Neuronal stem cell (in vitro differentiated cells): ENCODE measurements around the gene LYPLAL1.

Experiments used
- DNase-seq: peaks from one replicate; pipeline ENCODE4 v3.0.0-alpha.2; 2013; ENCODE audit warnings: low spot score
- H2AFZ ChIP-seq: one replicate; pipeline ENCODE4 v1.6.1; 2013; ENCODE audit warnings: mild to moderate bottlenecking, low read length, inconsistent platforms
- H2AK5ac ChIP-seq: 2 replicates; pipeline ENCODE4 v1.6.1; 2013; ENCODE audit warnings: low read depth, mild to moderate bottlenecking, inconsistent platforms, low read length, moderate library complexity, mixed read lengths
- H2BK120ac ChIP-seq: 2 replicates; pipeline ENCODE4 v1.6.1; 2013; ENCODE audit warnings: low read depth, mild to moderate bottlenecking, inconsistent platforms, low read length, moderate library complexity, mixed read lengths
- H2BK12ac ChIP-seq: one replicate; pipeline ENCODE4 v1.6.1; 2013; ENCODE audit warnings: low read length, inconsistent platforms
- H2BK15ac ChIP-seq: 2 replicates; pipeline ENCODE4 v1.6.1; 2013; ENCODE audit warnings: mild to moderate bottlenecking, low read length, inconsistent platforms, mixed read lengths
- H2BK5ac ChIP-seq: one replicate; pipeline ENCODE4 v1.6.1; 2013; ENCODE audit warnings: inconsistent platforms, mild to moderate bottlenecking, low read length, moderate library complexity
- H3K14ac ChIP-seq: one replicate; pipeline ENCODE4 v1.6.1; 2013; ENCODE audit warnings: low read length, inconsistent platforms
- H3K18ac ChIP-seq: 2 replicates; pipeline ENCODE4 v1.6.1; 2013; ENCODE audit warnings: low read length, inconsistent platforms
- H3K23ac ChIP-seq: 2 replicates; pipeline ENCODE4 v1.6.1; 2013; ENCODE audit warnings: low read depth, mild to moderate bottlenecking, mixed read lengths, low read length, inconsistent platforms; ENCODE audit not compliant: poor library complexity
- H3K27ac ChIP-seq: replicated peaks from 3 replicates; pipeline ENCODE4 v1.5.1; 2013; ENCODE audit warnings: low read length, inconsistent platforms
- H3K27me3 ChIP-seq, 3 experiments: 2 replicates each; pipeline ENCODE4 v1.6.1; 2013; ENCODE audit warnings: low read length in 3 of 3, mild to moderate bottlenecking in 2 of 3, inconsistent platforms in 1 of 3, low read depth in 1 of 3, mixed read lengths in 1 of 3, moderate library complexity in 1 of 3; ENCODE audit not compliant: control insufficient read depth in 3 of 3, insufficient read depth in 3 of 3
- H3K36me3 ChIP-seq, 2 donors: replicated peaks in 1 of 2; 2 replicates each; pipeline ENCODE4 v1.6.1; 2013; ENCODE audit warnings: low read length in 2 of 2; ENCODE audit not compliant: control insufficient read depth in 2 of 2, insufficient read depth in 2 of 2
- H3K4ac ChIP-seq: 2 replicates; pipeline ENCODE4 v1.6.1; 2013; ENCODE audit warnings: inconsistent platforms, mild to moderate bottlenecking, low read length, moderate library complexity
- H3K4me1 ChIP-seq, 2 donors: 1 replicate in 1 of 2; 2 replicates in 1 of 2; pipeline ENCODE4 v1.6.1; 2013; ENCODE audit warnings: low read length in 2 of 2, low read depth in 1 of 2; ENCODE audit not compliant: control insufficient read depth in 2 of 2, insufficient read depth in 1 of 2
- H3K4me2 ChIP-seq: one replicate; pipeline ENCODE4 v1.6.1; 2013; ENCODE audit warnings: mild to moderate bottlenecking, low read length, inconsistent platforms; ENCODE audit not compliant: insufficient read depth, poor library complexity, severe bottlenecking
- H3K4me3 ChIP-seq, 2 donors: 2 replicates each; pipeline ENCODE4 v1.5.1; 2013; ENCODE audit warnings: low read length in 2 of 2, mild to moderate bottlenecking in 2 of 2, inconsistent platforms in 1 of 2, moderate library complexity in 1 of 2
- H3K79me1 ChIP-seq: one replicate; pipeline ENCODE4 v1.6.1; 2013; ENCODE audit warnings: low read depth, mild to moderate bottlenecking, inconsistent platforms, low read length, moderate library complexity
- H3K9ac ChIP-seq: one replicate; pipeline ENCODE4 v1.6.1; 2013; ENCODE audit warnings: mild to moderate bottlenecking, low read depth, low read length, inconsistent platforms; ENCODE audit not compliant: poor library complexity
- H3K9me3 ChIP-seq, 2 donors: replicated peaks in 1 of 2; 2 replicates each; pipeline versions ENCODE3 to v1.6.1; 2013; ENCODE audit warnings: low read length in 2 of 2, mild to moderate bottlenecking in 2 of 2, inconsistent platforms in 1 of 2, low read depth in 1 of 2, mixed read lengths in 1 of 2, moderate library complexity in 1 of 2; ENCODE audit not compliant: control insufficient read depth in 2 of 2, insufficient read depth in 1 of 2
- H4K8ac ChIP-seq: one replicate; pipeline ENCODE4 v1.6.1; 2013; ENCODE audit warnings: low read depth, mild to moderate bottlenecking, inconsistent platforms, low read length, moderate library complexity
- H4K91ac ChIP-seq: one replicate; pipeline ENCODE4 v1.6.1; 2013; ENCODE audit warnings: low read length, low read depth, mild to moderate bottlenecking, inconsistent platforms; ENCODE audit not compliant: poor library complexity
- WGBS, 2 donors: extraction: QIAGEN DNeasy Blood & Tissue Kit; methylation state at CpG; one replicate each; pipeline ENCODE4 v1.1.7; 2013; ENCODE audit warnings: missing lambda C conversion rate in 2 of 2, mixed read lengths in 1 of 2; ENCODE audit not compliant: insufficient read length in 2 of 2, insufficient replicate concordance in 1 of 2; ENCODE audit errors: extremely low coverage in 2 of 2; 5-methylcytosine and 5-hydroxymethylcytosine counted together

Gene LYPLAL1

DNA sequence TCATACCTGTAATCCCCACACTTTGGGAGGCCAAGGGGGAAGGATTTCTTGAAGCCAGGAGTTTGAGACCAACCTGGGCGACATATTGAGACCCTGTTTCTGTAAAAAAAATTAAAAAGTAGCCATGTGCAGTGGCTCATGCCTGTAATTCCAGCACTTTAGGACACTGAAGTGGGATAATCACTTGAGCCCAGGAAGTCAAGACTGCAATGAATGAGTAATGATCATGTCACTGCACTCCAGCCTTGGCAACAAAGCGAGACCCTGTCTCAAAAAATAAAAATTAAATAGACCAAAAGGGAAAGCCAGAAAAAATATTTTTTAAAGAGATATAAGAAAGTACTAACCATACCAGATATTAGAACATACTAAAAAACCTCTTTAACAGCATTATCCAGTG is 44.7 kb upstream of the LYPLAL1 start:
- H2AFZ ChIP-seq = no peak overlapping the region
- no peaks in the 10 kb centered on the region for H3K4me1 ChIP-seq
- H3K36me3 ChIP-seq = no peaks in the 10 kb centered on the region
- no peak overlapping the region for H2AK5ac ChIP-seq
- no peak for DNase-seq
- no peak overlapping the region for H2BK120ac ChIP-seq
- H2BK12ac ChIP-seq = no peak overlapping the region
- H3K4ac ChIP-seq = no peak overlapping the region
- H2BK5ac ChIP-seq = no peak overlapping the region
- H4K91ac ChIP-seq = no peak overlapping the region
- H3K14ac ChIP-seq = no peak overlapping the region
- no peak overlapping the region for H3K9ac ChIP-seq
- H3K27ac ChIP-seq = no peak overlapping the region
- H3K4me2 ChIP-seq = no peak overlapping the region
- H3K18ac ChIP-seq = no peak overlapping the region
- H3K9me3 ChIP-seq = peaks cover 0 to 3% of the 10 kb centered on the region in 2 donors
- no peak overlapping the region for H4K8ac ChIP-seq
- no CpG with 5 or more reads among the region's 2 CpGs for WGBS, 2 donors
- no peak overlapping the region for H3K4me3 ChIP-seq
- no peak overlapping the region for H3K23ac ChIP-seq
- H3K79me1 ChIP-seq = no peaks in the 10 kb centered on the region
- no peaks in the 10 kb centered on the region for H3K27me3 ChIP-seq
- no peak overlapping the region for H2BK15ac ChIP-seq

DNA sequence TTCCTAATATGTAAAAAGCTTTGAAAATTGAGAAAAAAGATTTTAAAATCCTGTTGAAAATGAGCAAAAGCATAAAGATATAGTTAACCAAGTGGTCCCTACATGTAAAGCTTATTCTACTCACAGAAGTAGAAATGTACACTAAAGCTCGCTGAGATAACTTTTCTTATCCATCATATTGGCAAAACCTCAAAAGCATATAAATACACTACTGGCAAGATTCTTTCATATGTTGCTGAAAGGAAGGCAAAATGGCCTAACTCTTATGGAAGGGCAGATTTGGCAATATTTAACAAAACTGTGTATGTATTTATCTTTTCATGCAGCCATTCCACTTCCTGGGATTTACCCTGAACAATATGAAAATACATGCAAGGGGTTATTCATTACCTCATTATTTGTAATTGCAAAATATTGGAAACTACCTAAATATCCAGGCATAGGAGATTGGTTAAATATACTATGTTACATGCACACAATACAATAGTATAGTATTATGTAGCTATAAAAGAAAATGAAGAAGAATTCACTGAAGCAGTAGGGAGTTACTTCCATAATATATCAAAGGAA is 43.2 kb upstream of the LYPLAL1 start:
- Histone ChIP-seq H2AFZ (no peak overlapping the region), H3K36me3 (no peaks in the 10 kb centered on the region), H2BK5ac (no peak overlapping the region), H3K4me1 (no peaks in the 10 kb centered on the region), H3K27ac (no peak overlapping the region), H3K9ac (no peak overlapping the region), H2BK120ac (no peak overlapping the region), H3K4me3 (no peak overlapping the region), H4K91ac (no peak overlapping the region), H3K4me2 (no peak overlapping the region), H3K23ac (no peak overlapping the region), H2BK12ac (no peak overlapping the region), H3K79me1 (no peaks in the 10 kb centered on the region), H2AK5ac (no peak overlapping the region), H3K9me3 (peaks cover 0 to 3% of the 10 kb centered on the region in 2 donors), H3K27me3 (no peaks in the 10 kb centered on the region), H2BK15ac (no peak overlapping the region), H4K8ac (no peak overlapping the region), H3K4ac (no peak overlapping the region), H3K18ac (no peak overlapping the region), H3K14ac (no peak overlapping the region)
- WGBS, 2 donors = no CpG with 5 or more reads among the region's 1 CpG
- DNase-seq = no peak

GRCh38 chr1:219132939-219133338 is 40.7 kb upstream of the LYPLAL1 start:
- Histone ChIP-seq H3K18ac (no peak overlapping the region), H3K27ac (no peak overlapping the region), H3K4me1 (no peaks in the 10 kb centered on the region), H3K23ac (no peak overlapping the region), H3K79me1 (no peaks in the 10 kb centered on the region), H3K36me3 (no peaks in the 10 kb centered on the region), H3K27me3 (no peaks in the 10 kb centered on the region), H3K4ac (no peak overlapping the region), H2AK5ac (no peak overlapping the region), H2BK5ac (no peak overlapping the region), H3K9ac (no peak overlapping the region), H3K9me3 (peaks cover 0 to 3% of the 10 kb centered on the region in 2 donors), H4K8ac (no peak overlapping the region), H2BK15ac (no peak overlapping the region), H3K4me3 (no peak overlapping the region), H2BK12ac (no peak overlapping the region), H2AFZ (no peak overlapping the region), H4K91ac (no peak overlapping the region), H3K14ac (no peak overlapping the region), H2BK120ac (no peak overlapping the region), H3K4me2 (no peak overlapping the region)
- WGBS, 2 donors = no CpG with 5 or more reads among the region's 1 CpG
- no peak for DNase-seq

DNA sequence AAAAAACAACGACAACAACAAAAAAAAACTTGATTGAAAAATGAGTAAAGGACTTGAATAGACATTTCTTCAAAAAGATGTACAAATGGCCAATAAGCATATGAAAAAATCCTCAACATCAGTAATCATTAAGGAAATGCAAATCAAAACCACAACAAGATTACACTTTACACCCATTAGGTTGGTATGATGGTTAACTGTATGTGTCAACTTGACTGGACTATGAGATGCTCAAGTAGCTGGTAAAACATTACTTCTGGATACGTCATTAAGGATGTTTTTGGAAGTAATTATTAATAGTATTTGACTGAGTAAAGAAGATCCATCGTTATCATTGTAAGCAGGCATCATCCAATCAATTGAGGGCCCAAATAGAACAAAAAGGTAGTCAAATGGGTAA is 34.9 kb upstream of the LYPLAL1 start:
- no peak overlapping the region for H2BK120ac ChIP-seq
- H3K9me3 ChIP-seq = no peaks in the 10 kb centered on the region
- no peak overlapping the region for H2AK5ac ChIP-seq
- no peak overlapping the region for H3K4ac ChIP-seq
- no peaks in the 10 kb centered on the region for H3K27me3 ChIP-seq
- no peaks in the 10 kb centered on the region for H3K36me3 ChIP-seq
- no peak overlapping the region for H3K14ac ChIP-seq
- H3K23ac ChIP-seq = no peak overlapping the region
- no peak overlapping the region for H4K91ac ChIP-seq
- H3K18ac ChIP-seq = no peak overlapping the region
- H4K8ac ChIP-seq = no peak overlapping the region
- H3K4me1 ChIP-seq = no peaks in the 10 kb centered on the region
- no peak for DNase-seq
- H3K79me1 ChIP-seq = no peaks in the 10 kb centered on the region
- no peak overlapping the region for H3K9ac ChIP-seq
- H2BK15ac ChIP-seq = no peak overlapping the region
- no peak overlapping the region for H3K4me3 ChIP-seq
- no peak overlapping the region for H2AFZ ChIP-seq
- H3K27ac ChIP-seq = no peak overlapping the region
- H2BK12ac ChIP-seq = no peak overlapping the region
- WGBS, 2 donors = no CpG with 5 or more reads among the region's 3 CpGs
- no peak overlapping the region for H2BK5ac ChIP-seq
- no peak overlapping the region for H3K4me2 ChIP-seq
